Parathyroid adenoma (tissue), 2 donors: ENCODE data around the gene ADAMTSL4.
A peak's percentile ranks its signal among the peaks of the same experiment; 100 is the strongest.

Experiments
- H2AFZ ChIP-seq: fragments of 300-600 bp; sonication (generic); one replicate; pipeline ENCODE4 v1.7.0; 2017; ENCODE audit warnings: antibody characterized with exemption, mild to moderate bottlenecking
- H3K27ac ChIP-seq: fragments of 300-600 bp; sonication (generic); one replicate; pipeline ENCODE4 v1.7.0; 2017
- H3K27me3 ChIP-seq: fragments of 300-600 bp; sonication (generic); one replicate; pipeline ENCODE4 v1.7.0; 2017; ENCODE audit warnings: low read length; ENCODE audit not compliant: control insufficient read depth, insufficient read depth
- H3K36me3 ChIP-seq: fragments of 300-600 bp; sonication (generic); one replicate; pipeline ENCODE4 v1.7.0; 2017; ENCODE audit warnings: low read length; ENCODE audit not compliant: control insufficient read depth, insufficient read depth
- H3K4me1 ChIP-seq: fragments of 300-600 bp; sonication (generic); one replicate; pipeline ENCODE4 v1.7.0; 2017; ENCODE audit warnings: control low read depth
- H3K4me2 ChIP-seq: fragments of 300-600 bp; sonication (generic); one replicate; pipeline ENCODE4 v1.7.0; 2017; ENCODE audit warnings: low read length
- H3K4me3 ChIP-seq: fragments of 300-600 bp; sonication (generic); one replicate; pipeline ENCODE4 v1.7.0; 2017; ENCODE audit warnings: low read depth, low read length
- H3K79me2 ChIP-seq: fragments of 300-600 bp; sonication (generic); one replicate; pipeline ENCODE4 v1.7.0; 2017; ENCODE audit warnings: control low read depth
- H3K9ac ChIP-seq: fragments of 300-600 bp; sonication (generic); one replicate; pipeline ENCODE4 v1.7.0; 2017; ENCODE audit warnings: mild to moderate bottlenecking
- H3K9me3 ChIP-seq: fragments of 300-600 bp; sonication (generic); one replicate; pipeline ENCODE4 v1.7.0; 2017; ENCODE audit warnings: low read length; ENCODE audit not compliant: control insufficient read depth
- CTCF ChIP-seq: fragments of 300-600 bp; sonication (generic); IDR thresholded peaks from one replicate; pipeline ENCODE4 v1.7.0; 2017; ENCODE audit warnings: antibody characterized with exemption, mild to moderate bottlenecking
- donor health status: primary hyperparathyroidism.

Gene ADAMTSL4

DNA sequence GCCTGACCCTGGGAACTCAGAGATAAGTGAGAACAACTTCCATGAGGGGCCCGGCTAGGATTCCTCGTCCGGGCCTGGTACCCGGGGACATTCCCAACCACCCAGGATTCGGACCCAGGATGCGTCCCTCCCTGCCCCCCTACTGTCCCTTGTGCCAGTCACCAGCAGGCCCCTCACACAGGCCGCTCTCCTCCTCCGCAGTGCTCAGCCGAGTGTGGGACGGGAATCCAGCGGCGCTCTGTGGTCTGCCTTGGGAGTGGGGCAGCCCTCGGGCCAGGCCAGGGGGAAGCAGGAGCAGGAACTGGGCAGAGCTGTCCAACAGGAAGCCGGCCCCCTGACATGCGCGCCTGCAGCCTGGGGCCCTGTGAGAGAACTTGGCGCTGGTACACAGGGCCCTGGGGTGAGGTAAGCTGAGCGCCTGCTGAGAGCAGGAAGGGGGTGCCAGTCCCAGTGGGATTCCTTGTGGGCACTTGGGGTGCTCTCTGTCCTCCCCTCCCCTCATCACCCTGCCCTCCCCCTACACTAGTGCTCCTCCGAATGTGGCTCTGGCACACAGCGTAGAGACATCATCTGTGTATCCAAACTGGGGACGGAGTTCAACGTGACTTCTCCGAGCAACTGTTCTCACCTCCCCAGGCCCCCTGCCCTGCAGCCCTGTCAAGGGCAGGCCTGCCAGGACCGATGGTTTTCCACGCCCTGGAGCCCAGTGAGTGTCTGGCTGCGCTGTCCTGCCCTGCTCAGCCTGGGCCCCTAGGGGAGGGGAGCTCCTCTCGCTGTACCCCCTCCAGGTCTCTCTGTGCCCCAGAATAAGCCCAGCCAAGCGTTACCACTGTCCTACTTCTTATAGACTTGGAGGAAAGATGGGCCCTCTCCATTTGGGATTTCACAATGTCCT lies 9.8 kb downstream of the ADAMTSL4 start:
- TF ChIP-seq CTCF = no peak
- H3K4me1 ChIP-seq = peaks cover 28% of the 10 kb centered on the region

GRCh38 chr1:150559656-150560010 lies 10.4 kb downstream of the ADAMTSL4 start:
- Histone ChIP-seq H3K4me3 (no peak overlapping the region), H2AFZ (no peak overlapping the region), H3K27me3 (no peaks in the 10 kb centered on the region), H3K27ac (no peak overlapping the region), H3K9me3 (no peaks in the 10 kb centered on the region), H3K36me3 (no peaks in the 10 kb centered on the region), H3K79me2 (no peaks in the 10 kb centered on the region), H3K4me2 (no peak overlapping the region), H3K4me1 (peaks cover 30% of the 10 kb centered on the region), H3K9ac (no peak overlapping the region)
- TF ChIP-seq CTCF = no peak

More for the DNA sequence above, 9.8 kb downstream of the ADAMTSL4 start:
- H2AFZ ChIP-seq = no peak overlapping the region
- H3K9ac ChIP-seq = no peak overlapping the region
- H3K9me3 ChIP-seq = no peaks in the 10 kb centered on the region
- no peaks in the 10 kb centered on the region for H3K36me3 ChIP-seq
- no peaks in the 10 kb centered on the region for H3K79me2 ChIP-seq
- H3K4me3 ChIP-seq = no peak overlapping the region
- H3K27ac ChIP-seq = no peak overlapping the region
- H3K4me2 ChIP-seq = no peak overlapping the region
- H3K27me3 ChIP-seq = no peaks in the 10 kb centered on the region

DNA sequence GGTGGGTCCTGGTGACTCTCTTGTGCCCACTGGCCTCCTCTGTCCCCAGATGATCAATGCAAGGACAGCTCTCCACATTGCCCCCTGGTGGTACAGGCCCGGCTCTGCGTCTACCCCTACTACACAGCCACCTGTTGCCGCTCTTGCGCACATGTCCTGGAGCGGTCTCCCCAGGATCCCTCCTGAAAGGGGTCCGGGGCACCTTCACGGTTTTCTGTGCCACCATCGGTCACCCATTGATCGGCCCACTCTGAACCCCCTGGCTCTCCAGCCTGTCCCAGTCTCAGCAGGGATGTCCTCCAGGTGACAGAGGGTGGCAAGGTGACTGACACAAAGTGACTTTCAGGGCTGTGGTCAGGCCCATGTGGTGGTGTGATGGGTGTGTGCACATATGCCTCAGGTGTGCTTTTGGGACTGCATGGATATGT lies 10.8 kb downstream of the ADAMTSL4 start:
- H3K4me3 ChIP-seq = no peak overlapping the region
- H3K27me3 ChIP-seq = no peaks in the 10 kb centered on the region
- no peaks in the 10 kb centered on the region for H3K9me3 ChIP-seq
- no peaks in the 10 kb centered on the region for H3K36me3 ChIP-seq
- TF ChIP-seq CTCF = peak; percentile 66
- no peak overlapping the region for H2AFZ ChIP-seq
- H3K79me2 ChIP-seq = no peaks in the 10 kb centered on the region
- peak overlapping the region; percentile 99 for H3K4me2 ChIP-seq
- peaks cover 30% of the 10 kb centered on the region for H3K4me1 ChIP-seq
- peak overlapping the region; percentile 100 for H3K27ac ChIP-seq
- H3K9ac ChIP-seq = no peak overlapping the region

- Histone ChIP-seq H3K27me3 (no peaks in the 10 kb centered on the region), H3K4me3 (peak overlapping the region; percentile 70), H3K9me3 (no peaks in the 10 kb centered on the region), H2AFZ (peak overlapping the region; percentile 86), H3K4me1 (peaks cover 30% of the 10 kb centered on the region), H3K79me2 (no peaks in the 10 kb centered on the region), H3K4me2 (peak overlapping the region; percentile 99), H3K27ac (peak overlapping the region; percentile 100), H3K9ac (no peak overlapping the region), H3K36me3 (no peaks in the 10 kb centered on the region)
- TF ChIP-seq CTCF = peak; percentile 63
Observed at GRCh38 chr1:150560576-150561253, 11.5 kb downstream of the ADAMTSL4 start.
